Measurements from ENCODE around the gene TLE4. TPM values are rescaled to one million over a fixed set of nuclear protein-coding genes. Genes with fewer than 3 reads are reported as not detected.
"Not testable (repeated sequence)": the region's sequence is repeated elsewhere in the genome, so short reads cannot be mapped to it uniquely, and the experiment has no call there.

Gene TLE4
- total RNA-seq, 2 donors from 2014 or later = 24.2 to 34.9 TPM

DNA sequence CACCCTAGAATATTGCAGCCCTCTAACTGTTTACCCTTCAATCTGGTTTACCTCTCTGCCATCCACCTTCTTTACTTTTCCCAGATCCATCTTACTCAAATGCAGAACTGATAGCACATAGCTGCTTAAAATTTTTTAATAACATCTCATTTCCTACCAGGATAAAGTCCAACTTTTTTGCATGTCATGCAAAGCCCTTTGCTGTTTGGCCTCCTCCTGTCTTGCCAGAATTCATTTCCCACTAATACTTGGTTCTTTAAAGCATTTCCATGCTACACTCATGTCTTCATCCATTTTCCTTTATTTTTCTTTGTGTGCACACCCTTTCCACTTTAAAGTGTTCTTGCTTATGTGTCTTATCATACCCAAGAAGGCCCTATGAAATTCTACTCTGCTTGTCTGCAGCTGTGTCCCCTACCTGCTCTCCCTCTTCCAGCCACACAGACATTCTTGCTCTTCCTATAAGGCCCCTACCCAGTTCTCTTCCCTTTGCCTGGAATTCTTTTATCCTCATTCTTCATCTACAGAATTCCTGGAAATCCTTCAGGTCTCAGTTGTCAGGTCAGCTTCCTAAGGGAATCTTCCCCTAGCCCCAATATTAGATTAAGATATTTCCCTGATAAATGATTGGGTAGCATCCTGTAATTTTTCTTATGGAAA, 50.3 kb downstream of the TLE4 start:
- intact Hi-C loops (cut with DNase I) = no loop called here
- DNase-seq (ENCODE audit: low spot score) = no peak

DNA sequence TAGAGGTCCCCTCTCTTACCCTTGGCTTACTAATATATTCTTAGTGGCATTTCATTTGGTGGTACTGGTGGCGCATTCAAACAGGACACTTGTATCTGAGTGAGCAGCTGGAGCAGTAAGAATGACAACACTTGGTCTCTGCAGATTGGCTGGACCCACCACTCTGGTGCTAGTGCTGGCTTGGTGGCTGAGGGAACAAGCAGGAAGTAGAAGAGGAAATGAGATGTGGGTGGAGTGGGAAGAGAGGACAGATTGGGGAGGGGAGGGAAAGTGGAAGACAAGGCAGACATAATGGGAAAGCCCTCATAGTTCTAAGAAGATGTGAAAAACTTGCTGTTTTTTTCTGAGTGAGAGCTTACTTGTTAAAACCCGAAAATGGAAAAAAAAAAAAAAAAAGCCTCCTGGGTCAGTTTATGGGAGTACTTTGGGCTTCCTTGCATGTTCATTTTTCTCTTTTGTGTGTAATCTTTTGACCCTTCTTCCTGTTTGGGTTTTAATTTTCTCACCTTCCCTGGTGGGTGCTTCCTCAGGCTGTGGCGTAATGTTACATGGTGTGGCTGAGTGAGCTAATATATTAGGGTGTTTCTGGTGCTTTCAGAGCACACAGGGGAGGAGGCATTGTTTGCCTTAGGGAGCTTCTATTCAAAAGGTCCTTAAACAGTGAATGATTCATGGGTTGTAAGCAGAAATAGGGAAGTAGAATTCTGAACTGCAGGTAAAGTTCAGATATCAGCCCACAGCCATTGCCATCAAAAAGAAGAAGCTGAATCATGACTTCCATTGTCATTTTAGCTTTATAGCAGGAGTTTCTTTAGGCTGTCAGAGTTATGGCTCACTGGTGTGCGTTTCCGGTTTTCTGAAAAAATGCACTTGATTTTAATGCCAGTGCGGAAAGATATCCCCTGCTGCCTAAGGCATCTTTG, 52.3 kb downstream of the TLE4 start:
- intact Hi-C loops (cut with DNase I) = no loop called here
- no peak for DNase-seq (ENCODE audit: low spot score)

DNA sequence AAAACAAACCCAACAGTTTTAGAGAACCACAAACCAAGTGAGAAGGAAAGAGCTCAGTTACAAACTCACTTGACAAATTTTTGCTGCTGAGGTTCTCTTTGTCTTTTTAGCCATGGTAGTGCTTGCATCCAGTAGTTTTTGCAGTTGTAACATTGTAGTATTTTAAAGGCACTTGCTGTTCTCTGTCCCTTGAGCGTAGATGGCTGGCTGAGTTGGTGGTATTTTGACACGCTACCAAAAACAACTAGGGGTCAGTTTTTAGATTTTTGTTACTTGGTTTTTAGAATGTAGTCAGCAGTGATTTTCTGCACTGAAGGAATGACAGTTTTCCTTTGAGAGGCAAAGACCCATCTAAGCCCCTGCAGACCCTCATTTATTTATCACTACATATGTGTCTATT, 58.0 kb downstream of the TLE4 start:
- no peak for DNase-seq (ENCODE audit: low spot score)
- intact Hi-C loops (cut with DNase I) = no loop called here

DNA sequence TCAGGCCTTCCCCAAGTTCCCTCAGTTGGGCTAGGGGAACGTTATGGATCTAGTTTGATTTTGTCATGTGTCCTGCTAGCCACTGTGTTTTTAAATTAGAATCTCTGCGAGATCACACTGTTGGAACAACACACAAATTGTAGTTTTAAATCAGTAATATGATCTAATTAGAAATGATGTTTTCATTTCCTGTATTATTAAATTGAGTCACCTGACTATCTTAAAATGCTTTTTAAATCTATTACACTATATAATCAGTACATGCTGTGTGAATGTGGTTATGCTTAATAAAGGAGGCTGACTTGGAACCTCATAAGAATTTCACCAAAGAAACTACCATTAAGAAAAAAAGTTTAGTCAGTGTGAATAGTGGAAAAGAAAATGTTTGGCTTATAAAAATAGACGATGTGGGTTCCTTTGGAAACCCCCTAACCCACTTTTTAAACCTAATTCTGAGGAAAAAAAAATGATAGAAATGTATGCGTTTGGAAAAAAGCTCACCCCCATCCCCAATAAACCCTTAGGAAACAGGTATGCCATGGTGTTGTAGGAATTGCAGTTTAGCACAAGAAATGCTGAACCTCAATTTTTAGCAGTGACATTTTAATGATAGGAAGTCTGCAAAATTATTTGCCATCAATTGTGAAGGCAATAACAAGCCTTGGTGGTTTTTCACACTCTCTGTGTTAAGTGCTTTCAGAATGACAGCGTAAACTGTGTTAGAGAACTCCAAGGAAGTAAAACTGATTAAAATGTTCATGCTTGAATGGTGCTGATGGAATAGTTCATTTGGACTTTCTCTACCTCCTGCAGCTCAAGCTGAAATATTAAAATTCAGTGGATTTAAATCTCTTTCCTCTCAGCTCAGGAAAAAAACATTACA, 59.0 kb downstream of the TLE4 start:
- no peak for DNase-seq (ENCODE audit: low spot score)
- intact Hi-C loops (cut with DNase I) = no loop called here

DNA sequence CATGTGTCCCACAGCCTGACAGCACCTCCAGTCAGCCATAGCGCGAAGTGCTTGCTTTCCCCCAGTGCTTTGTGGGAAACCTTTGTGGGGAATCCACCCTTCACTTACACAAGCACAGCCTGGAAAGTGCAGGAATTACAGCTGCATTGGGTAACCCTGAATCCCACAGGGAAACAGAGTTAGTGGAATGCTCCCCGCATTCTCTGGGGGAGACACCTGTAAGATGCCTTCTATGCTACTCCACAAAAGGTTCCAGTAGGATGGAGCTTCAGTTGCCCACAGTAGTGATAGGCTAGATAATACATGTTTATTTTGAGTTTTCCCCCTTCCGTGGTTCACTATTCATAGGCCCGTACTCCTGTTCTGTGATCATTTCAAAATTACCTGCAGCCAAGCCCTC, 60.3 kb downstream of the TLE4 start:
- DNase-seq (ENCODE audit: low spot score) = no peak
- intact Hi-C loops (cut with DNase I) = no loop called here

DNA sequence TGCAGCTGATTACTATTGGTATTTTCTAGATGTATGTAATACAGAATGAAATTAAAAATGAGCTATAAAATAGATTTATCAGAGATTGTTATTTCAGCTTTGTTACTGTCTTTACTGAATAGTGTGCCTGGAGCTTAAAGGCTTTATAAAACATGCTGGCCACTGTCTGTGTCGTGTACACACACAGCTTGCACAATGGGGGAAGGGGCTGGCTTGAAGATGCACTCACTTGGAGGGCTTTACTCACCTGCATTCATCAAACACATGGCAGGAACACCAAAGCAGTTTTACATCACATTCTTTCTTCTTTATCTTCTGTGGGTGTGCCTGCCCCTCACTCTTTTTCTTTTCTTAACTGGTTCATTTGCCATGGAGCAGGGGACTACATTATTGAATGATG, 60.9 kb downstream of the TLE4 start:
- DNase-seq (ENCODE audit: low spot score) = no peak

DNA sequence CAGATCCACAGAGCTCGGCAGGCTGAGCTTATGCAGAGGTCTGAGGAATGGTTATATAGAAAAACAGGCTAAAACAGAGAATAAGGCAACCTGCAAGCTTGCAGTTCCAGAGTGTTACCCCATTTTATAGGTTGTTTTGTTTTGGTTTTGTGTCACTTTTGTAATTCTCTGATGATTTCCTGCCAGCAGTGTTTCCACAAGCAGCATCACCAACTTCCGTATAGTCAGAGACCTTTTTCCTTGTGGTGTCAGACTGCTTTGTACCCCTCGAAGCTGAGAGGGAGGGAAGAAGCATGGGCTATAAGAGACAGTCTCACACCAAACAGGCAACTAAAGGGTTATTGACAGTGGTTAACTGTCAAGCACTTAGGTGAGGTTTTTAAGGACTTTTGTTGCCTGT, 61.8 kb downstream of the TLE4 start:
- intact Hi-C loops (cut with DNase I) = no loop called here

More for the DNA sequence above, 60.9 kb downstream of the TLE4 start:
- intact Hi-C loops (cut with DNase I) = no loop called here

DNA sequence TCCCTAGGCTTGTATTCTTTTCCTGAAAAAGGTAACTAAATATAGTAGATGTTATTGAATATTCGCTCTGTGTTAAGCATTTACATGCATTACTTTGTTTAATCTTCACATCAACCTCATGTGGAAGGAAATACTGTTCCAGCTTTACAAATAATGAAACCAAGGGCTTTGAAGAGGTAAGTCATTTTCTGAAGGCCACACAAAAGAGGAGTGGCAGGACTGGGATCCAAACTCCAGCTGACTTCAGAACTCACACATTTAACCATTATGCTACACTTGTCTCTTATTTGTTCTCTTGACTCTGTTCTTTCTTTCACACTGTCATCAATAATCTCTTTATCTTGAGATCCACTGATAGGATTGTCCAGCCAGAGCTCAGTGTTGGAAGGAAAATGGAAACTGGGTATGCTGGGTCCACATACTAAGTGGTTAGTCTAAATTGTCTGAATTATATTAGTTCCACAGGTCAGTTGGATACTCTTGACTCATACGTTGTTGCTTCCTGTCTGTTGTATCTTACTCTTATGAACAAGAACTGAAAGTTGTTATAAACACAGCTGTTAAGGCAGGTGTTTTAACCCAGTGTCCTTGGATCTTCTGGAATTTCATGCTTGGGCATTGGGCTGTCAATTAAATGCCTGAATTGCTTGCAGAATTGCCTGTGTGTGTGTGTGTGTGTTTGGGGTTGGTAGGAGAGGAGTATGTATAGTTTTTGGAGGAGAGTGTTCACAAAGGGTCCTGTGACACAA, 65.6 kb downstream of the TLE4 start:
- no peak for DNase-seq (ENCODE audit: low spot score)
- intact Hi-C loops (cut with DNase I) = no loop called here

More for the DNA sequence above, 61.8 kb downstream of the TLE4 start:
- no peak for DNase-seq (ENCODE audit: low spot score)

DNA sequence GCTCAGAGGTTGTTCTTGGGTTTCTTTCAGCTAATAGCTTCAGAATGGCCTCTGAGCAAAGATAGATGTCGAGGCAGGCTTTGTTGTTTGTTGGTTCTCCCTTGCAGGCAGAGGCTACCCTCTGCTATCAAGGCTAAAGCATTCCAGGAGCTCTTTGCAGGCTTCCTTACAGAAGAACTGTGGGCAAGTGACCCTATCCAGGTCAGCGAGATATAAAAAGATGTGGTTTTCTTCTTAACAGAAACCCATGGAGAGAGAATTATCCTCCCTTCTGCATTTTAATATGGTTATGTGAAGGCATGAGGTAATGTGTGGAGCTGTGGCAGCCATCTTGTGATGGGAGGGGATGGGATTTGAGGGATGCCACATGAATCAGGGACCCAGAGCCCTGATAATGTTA, 67.0 kb downstream of the TLE4 start:
- intact Hi-C loops (cut with DNase I) = no loop called here
- DNase-seq (ENCODE audit: low spot score) = no peak

DNA sequence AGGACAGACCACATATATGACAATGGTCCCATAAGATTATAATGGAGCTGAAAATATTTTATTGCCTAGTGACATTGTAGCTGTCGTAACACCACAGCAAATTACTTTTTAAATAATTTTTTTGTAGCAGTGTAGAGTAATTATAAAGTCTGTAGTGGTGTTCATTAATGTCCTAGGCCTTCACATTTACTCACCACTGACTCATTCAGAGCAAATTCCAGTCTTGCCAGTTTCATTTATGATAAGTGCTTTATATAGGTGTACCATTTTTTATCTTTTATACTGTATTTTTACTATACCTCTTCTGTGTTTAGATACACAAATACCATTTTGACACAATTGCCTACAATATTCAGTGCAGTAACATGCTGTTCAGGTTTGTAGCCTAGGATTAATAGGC, 67.6 kb downstream of the TLE4 start:
- intact Hi-C loops (cut with DNase I) = no loop called here
- no peak for DNase-seq (ENCODE audit: low spot score)

DNA sequence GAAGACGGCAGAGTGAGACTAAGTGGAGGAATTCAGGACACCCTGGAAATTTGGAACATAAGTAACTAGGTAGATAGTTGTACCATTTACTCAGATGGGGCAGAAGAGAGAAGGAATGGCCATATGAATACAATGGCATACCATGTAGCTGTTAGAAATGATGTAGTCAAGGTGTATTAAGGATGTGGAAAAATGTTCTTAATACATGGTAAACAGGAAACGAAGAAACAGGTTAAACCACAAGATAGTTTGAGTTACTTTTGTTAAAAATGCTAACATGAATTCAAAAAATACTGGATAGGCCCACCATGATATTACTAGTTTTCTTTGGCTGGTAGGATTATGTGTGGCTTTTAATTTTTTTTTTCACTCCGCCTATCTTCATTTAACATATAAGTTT, 68.3 kb downstream of the TLE4 start:
- DNase-seq (ENCODE audit: low spot score); intact Hi-C loops (cut with DNase I): not testable (repeated sequence)

DNA sequence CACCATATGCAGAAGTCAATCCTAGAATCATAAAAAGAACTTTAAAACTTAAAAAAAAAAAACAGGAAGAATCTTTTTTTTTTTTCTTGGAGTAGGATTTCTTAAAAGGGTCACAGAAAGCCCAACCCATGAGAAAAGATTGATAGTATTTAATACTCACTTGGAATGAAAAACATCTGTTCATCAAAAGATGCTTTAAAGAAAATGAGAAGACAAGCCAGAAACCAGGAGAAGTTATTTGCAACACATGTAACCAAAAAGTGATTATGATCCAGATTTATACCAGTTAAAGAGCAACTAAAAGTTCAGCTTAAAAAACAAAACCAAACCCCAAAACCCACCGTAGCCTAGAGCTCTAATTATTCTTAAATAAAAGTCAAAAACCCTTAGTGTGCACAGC, 69.3 kb downstream of the TLE4 start:
- intact Hi-C loops (cut with DNase I) = no loop called here
- DNase-seq (ENCODE audit: low spot score) = no peak

DNA sequence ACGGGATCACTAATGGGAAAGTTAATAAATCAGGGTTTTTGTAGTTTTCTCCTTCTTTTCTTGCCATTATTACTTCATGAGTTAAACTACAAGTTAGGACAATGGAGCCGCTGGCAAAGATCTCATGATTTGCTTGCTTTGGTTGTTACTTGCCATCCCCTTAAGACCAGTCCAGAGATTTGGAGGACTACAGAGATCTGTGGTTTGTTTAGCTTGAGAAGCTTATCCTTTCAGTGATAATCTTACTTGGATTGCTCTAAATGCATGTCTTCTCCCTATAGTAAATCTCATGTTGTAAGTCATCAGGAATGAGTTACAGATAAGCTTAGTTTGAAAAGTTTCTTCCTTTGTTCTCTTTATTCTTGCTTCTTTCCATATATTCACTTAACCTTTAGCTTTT, 70.9 kb downstream of the TLE4 start:
- no peak for DNase-seq (ENCODE audit: low spot score)

DNA sequence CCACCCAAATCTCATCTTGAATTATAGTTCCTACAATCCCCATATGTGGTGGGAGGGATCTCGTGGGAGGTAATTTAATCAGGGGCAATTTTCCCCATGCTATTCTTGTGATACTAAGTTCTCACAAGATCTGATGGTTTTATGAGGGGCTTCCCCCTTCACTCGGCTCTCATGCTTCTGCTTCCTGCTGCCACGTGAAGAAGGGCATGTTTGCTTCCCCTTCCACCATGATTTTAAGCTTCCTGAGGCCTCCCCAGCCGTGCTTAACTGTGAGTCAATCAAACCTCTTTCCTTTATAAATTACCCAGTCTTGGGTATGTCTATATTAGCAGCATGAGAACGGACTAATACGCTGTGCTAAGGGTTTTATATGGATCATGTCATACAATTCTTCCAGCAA, 72.3 kb downstream of the TLE4 start:
- DNase-seq (ENCODE audit: low spot score) = no peak
- intact Hi-C loops (cut with DNase I) = no loop called here

More for the DNA sequence above, 70.9 kb downstream of the TLE4 start:
- intact Hi-C loops (cut with DNase I) = no loop called here

DNA sequence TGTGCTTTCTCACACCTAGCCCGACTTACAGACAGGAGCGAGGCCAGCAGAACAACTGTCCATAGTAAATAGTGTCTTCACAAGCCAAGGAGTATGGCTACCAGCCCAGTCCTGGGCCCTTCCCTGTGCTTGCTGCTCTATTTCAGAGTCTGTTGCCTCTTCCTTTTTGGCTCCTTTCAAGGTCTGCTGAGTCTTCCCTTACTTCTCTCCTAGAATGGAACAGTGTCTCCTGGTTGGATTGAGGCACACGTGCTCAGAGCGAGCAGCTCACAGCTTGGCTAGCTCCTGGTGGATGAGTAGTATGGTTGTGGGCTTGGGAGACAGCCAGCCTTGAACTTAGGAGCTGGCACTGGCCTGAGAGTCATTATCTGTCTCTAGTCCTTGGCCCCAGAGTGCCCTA, 72.8 kb downstream of the TLE4 start:
- intact Hi-C loops (cut with DNase I) = no loop called here
- no peak for DNase-seq (ENCODE audit: low spot score)

DNA sequence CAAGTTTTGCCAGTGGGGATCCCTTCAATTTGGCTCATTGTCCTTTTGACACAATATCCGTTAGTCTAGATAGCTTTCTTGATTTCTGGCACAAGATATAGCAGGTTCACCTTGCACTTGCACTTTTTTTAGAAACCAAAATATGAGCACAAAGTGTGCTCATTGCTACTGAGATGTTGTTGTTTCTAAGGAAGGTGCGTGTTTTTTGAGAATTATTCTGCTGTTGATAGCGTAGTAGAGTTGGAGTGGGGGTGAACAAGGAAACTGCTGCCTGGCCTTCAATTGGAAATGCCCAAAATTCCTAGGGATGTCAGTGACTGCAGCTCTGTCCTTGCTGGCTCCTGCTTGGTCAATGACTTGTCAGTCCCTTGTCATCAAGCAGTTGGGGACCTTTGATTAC, 73.3 kb downstream of the TLE4 start:
- intact Hi-C loops (cut with DNase I) = no loop called here
- DNase-seq (ENCODE audit: low spot score) = no peak

DNA sequence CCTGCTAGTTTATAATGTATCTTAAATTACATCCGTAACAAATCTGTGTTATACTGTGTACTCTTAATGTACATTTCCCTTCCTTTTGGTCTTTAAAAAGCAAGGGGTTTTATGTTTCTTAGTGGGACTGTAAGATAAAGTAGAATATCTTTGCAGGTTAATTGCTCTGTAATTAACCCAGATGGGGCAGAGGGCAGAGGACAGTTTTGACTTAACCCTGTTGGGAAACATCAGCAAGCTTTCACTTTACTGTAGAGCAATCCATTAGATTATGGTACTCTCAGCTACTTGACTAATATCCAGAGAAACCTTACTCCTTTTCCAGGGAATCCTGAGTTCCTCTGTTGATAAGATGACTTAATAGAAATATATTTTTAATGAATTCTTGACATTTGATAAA, 74.3 kb downstream of the TLE4 start:
- intact Hi-C loops (cut with DNase I) = no loop called here
- no peak for DNase-seq (ENCODE audit: low spot score)

DNA sequence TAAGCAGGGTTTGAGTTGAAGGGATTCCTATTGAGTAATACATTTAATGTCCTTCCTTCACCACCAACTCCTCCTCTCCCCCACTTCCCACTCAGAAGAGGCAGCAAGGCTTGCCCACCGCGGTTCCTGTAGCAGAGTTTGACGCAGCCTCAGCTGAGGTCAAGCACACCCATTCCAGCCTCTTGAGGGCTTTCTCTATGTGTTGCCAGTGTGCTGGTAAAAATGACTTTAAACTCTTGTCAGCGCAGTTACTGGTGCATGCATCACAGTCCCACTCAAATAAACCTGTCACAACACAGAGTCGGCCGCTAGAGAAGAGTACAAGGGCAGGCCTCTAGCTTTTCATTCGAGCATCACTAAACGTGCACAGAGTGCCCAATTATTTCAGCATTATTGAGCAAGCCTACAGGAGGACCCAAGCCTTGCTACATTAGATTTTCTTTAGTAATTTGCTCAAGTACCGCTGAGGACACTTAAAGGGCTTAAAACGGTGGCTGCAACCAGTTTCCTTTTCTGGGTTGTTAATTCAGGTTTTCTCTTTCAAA, 79.6 kb downstream of the TLE4 start:
- intact Hi-C loops (cut with DNase I) = no loop called here

DNA sequence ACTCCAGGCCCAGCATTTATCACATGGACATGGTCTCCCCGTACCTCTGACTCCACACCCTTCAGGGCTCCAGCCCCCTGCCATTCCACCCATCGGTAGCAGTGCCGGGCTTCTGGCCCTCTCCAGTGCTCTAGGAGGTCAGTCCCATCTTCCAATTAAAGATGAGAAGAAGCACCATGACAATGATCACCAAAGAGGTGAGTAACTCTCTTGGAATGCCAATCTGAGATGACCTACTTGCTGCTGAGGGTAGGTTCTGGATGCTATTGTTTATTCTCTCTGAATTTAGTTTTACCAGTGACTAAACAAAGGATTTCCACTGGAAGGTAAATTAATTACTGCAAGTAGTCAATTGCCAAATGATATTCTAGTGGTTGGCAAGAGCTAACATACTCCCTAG, 80.8 kb downstream of the TLE4 start:
- no peak for DNase-seq (ENCODE audit: low spot score)
- intact Hi-C loops (cut with DNase I) = no loop called here

More for the DNA sequence above, 79.6 kb downstream of the TLE4 start:
- DNase-seq (ENCODE audit: low spot score) = no peak

All from posterior vena cava (tissue), 2 donors.